ENCODE results near the gene GAL3ST2. TPM values are rescaled to one million over a fixed set of nuclear protein-coding genes. Genes with fewer than 3 reads are reported as not detected.

The GAL3ST2 gene
- total and polyA plus RNA-seq, 12 donors: 0.16 to 1.8 (median 0.61) TPM; not detected in 4

- peak in 1 of 7 donors; percentile 48 for DNase-seq
- intact Hi-C loops (cut with DNase I): no loop called here
- H3K27ac ChIP-seq: no peak overlapping the region
- H3K9me3 ChIP-seq (replicated peaks in 1 of 3): no peaks in the 10 kb centered on the region
- no peak for TF ChIP-seq POLR2A (IDR thresholded peaks at IDR 0.05)
- no peak for TF ChIP-seq CTCF (IDR thresholded peaks at IDR 0.05)
- no peaks in the 10 kb centered on the region for H3K36me3 ChIP-seq (replicated peaks in 1 of 2)
- no peaks in the 10 kb centered on the region for H3K27me3 ChIP-seq
- WGBS, 4 donors: 84 to 90% (median 86%) methylated on average over 2 to 20 of the region's 20 CpGs
- H3K4me3 ChIP-seq: no peak overlapping the region
- no peaks in the 10 kb centered on the region for H3K4me1 ChIP-seq (replicated peaks in 1 of 2)
These were observed 35.5 kb downstream of the GAL3ST2 start for GRCh38 chr2:241811952-241812729.

- Histone ChIP-seq H3K4me1 (replicated peaks in 1 of 2) (no peaks in the 10 kb centered on the region), H3K36me3 (replicated peaks in 1 of 2) (no peaks in the 10 kb centered on the region), H3K27ac (no peak overlapping the region), H3K27me3 (no peaks in the 10 kb centered on the region), H3K4me3 (no peak overlapping the region), H3K9me3 (replicated peaks in 1 of 3) (no peaks in the 10 kb centered on the region)
- intact Hi-C loops (cut with DNase I): no loop called here
- peak in 2 of 7 donors; percentile 14 to 39 for DNase-seq
- 79 to 89% (median 86%) methylated on average over 20 to 40 of the region's 40 CpGs for WGBS, 4 donors
- TF ChIP-seq CTCF (IDR thresholded peaks at IDR 0.05) (no peak), POLR2A (IDR thresholded peaks at IDR 0.05) (no peak)
These were observed 36.4 kb downstream of the GAL3ST2 start for GRCh38 chr2:241812730-241813643.

- intact Hi-C loops (cut with DNase I): no loop called here
- Histone ChIP-seq H3K4me3 (no peak overlapping the region), H3K36me3 (replicated peaks in 1 of 2) (no peaks in the 10 kb centered on the region), H3K4me1 (replicated peaks in 1 of 2) (no peaks in the 10 kb centered on the region), H3K27ac (no peak overlapping the region), H3K27me3 (no peaks in the 10 kb centered on the region), H3K9me3 (replicated peaks in 1 of 3) (no peaks in the 10 kb centered on the region)
- WGBS, 4 donors: 58 to 73% (median 60%) methylated on average over 2 to 19 of the region's 20 CpGs
- DNase-seq: peak in 2 of 7 donors; percentile 15 to 47
- no peak for TF ChIP-seq CTCF (IDR thresholded peaks at IDR 0.05)
- TF ChIP-seq POLR2A (IDR thresholded peaks at IDR 0.05): no peak
These were observed 37.2 kb downstream of the GAL3ST2 start for GRCh38 chr2:241813644-241814392.

- no peak for DNase-seq
- TF ChIP-seq CTCF (IDR thresholded peaks at IDR 0.05) (no peak), POLR2A (IDR thresholded peaks at IDR 0.05) (no peak)
- Histone ChIP-seq H3K4me3 (no peak overlapping the region), H3K4me1 (replicated peaks in 1 of 2) (no peaks in the 10 kb centered on the region), H3K9me3 (replicated peaks in 1 of 3) (no peaks in the 10 kb centered on the region), H3K36me3 (replicated peaks in 1 of 2) (no peaks in the 10 kb centered on the region), H3K27ac (no peak overlapping the region), H3K27me3 (no peaks in the 10 kb centered on the region)
- WGBS, 4 donors: 85 to 100% (median 88%) methylated on average over 6 to 17 of the region's 17 CpGs
- intact Hi-C loops (cut with DNase I): no loop called here
These were observed 37.7 kb downstream of the GAL3ST2 start for GRCh38 chr2:241814393-241814642.

Data from adrenal gland (tissue), 12 donors.